DND-41 (cell line): Measurements from ENCODE around the gene RBM10.

Experiments
- CTCF ChIP-seq: IDR thresholded peaks from 2 replicates; pipeline ENCODE4 v1.5.1; 2012; ENCODE audit warnings: borderline replicate concordance, low read length, moderate library complexity, mild to moderate bottlenecking; ENCODE audit not compliant: poor library complexity, severe bottlenecking; ENCODE audit errors: extremely low read depth
- EZH2 ChIP-seq: IDR thresholded peaks from 3 replicates; pipeline ENCODE4 v1.6.1; 2012; ENCODE audit warnings: borderline replicate concordance, low read depth, mild to moderate bottlenecking, moderate library complexity, low read length, inconsistent platforms; ENCODE audit not compliant: severe bottlenecking

DNA sequence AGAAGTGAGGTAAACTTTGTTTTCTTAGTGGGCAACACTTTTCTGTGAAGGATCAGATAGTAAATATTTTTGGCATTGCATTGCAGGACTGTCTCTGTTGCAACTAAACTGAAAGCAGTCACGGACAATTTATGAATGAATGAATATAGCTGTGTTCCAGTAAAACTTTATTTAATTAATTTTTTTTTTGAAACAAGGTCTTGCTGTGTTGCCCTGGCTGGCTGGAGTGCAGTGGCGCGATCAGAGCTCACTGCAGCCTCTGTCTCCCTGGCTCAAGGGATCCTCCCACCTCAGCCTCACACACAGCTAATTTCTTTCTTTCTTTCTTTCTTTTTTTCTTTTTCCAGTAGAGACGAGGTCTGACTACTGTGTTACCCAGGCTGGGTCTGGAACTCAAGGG is 15.8 kb downstream of the RBM10 start:
- no peak for TF ChIP-seq CTCF
- TF ChIP-seq EZH2 = no peak
